GM12864 (cell line): ENCODE results near the gene SLC24A4.

Experiments
- DNase-seq: peaks from one replicate; pipeline ENCODE4 v3.0.0-alpha.2; 2011; ENCODE audit warnings: low read depth
- H3K4me3 ChIP-seq: 2 replicates; pipeline ENCODE4 v1.5.1; 2011; ENCODE audit warnings: mild to moderate bottlenecking, low read depth, low read length, control low read depth
- TF ChIP-seq, protein P1 (sequence below): IDR thresholded peaks from 2 replicates; pipeline ENCODE4 v1.5.1; 2011; ENCODE audit warnings: low read depth, mild to moderate bottlenecking, moderate library complexity, low read length, control low read depth, inconsistent platforms; ENCODE audit errors: missing control alignments

SLC24A4 gene

DNA sequence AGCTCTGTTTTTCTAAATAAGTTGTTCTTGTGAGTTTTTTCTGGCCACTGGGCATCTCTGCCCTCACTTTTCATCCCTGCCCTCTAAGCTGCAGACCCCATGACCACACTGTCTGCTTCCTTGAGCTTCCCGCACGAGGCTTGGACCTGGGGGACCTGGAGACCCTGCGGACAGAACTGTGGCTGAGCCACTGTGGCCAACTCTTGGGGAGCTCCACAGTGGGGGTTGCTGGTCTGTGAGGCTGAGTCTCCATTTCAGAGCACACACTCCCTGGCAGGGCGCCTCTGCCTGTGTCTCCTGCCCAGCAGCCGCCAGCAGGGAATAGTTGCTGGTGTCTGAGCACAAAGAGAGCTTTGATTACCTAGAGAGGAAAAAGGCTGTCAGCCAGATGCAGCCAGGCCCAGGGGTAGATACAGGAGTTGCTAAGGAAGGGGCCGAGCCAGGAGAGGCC, 177.6 kb downstream of the SLC24A4 start:
- no peak overlapping the region for H3K4me3 ChIP-seq
- no peak for DNase-seq
- TF ChIP-seq, protein P1, sequence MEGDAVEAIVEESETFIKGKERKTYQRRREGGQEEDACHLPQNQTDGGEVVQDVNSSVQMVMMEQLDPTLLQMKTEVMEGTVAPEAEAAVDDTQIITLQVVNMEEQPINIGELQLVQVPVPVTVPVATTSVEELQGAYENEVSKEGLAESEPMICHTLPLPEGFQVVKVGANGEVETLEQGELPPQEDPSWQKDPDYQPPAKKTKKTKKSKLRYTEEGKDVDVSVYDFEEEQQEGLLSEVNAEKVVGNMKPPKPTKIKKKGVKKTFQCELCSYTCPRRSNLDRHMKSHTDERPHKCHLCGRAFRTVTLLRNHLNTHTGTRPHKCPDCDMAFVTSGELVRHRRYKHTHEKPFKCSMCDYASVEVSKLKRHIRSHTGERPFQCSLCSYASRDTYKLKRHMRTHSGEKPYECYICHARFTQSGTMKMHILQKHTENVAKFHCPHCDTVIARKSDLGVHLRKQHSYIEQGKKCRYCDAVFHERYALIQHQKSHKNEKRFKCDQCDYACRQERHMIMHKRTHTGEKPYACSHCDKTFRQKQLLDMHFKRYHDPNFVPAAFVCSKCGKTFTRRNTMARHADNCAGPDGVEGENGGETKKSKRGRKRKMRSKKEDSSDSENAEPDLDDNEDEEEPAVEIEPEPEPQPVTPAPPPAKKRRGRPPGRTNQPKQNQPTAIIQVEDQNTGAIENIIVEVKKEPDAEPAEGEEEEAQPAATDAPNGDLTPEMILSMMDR = no peak

DNA sequence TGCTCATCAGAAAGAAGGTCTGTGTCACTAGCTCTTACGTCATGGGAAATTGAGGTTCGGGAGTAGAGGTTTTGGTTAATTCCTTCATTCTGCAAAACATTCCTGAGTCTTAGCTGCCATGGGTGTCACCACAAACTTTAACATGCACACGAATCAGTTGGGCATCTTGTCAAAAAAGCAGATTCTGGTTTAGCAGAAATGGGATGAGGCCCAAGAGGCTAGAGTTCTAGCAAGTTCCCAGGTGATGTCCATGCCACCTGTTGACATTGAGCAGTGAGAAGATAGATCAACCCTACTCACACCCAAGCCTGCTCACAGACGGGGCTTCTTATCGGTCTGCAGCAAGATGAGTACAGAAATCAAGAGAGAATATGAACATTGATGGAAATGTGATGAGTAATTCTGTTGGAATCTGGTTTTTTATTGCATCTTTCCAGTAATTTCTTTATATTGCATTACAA, 179.0 kb downstream of the SLC24A4 start:
- TF ChIP-seq, protein P1 = no peak
- H3K4me3 ChIP-seq = no peak overlapping the region
- DNase-seq = no peak

DNA sequence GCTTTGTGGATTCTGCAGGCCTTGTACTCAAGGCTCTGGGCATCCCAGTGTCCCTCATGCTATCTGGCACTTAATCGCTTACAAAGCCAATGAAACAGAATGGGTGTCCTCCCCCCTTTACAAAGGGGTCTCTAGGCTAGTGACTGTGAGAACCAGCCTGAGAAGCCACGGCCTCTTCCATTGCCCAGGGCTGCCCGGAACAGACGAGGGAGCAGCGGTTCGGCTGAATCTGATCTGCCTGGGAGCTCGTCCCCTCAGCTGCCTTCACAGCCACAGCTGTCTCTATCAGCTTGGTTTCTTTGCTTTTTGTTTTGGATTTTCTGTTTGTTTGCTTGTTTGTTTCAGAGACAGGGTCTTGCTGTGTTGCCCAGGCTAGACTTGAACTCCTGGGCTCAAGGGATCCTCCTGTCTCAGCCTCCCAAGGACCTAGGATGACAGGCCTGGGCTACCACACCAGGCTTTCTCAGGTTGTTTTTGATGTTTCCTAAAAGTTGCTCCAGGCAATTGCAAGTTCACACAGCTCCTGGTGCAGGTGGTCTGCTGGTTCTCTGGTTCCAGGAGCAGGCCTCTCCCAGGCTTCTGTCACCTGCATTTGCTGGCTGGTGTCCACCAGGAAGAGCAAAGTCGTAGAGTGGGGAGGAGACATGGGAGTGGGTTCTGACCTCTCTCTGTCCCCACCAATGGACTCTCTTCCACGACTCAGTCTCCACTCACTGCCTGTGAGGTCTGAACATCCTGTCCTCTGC, 179.7 kb downstream of the SLC24A4 start:
- TF ChIP-seq, protein P1 = no peak
- no peak for DNase-seq

DNA sequence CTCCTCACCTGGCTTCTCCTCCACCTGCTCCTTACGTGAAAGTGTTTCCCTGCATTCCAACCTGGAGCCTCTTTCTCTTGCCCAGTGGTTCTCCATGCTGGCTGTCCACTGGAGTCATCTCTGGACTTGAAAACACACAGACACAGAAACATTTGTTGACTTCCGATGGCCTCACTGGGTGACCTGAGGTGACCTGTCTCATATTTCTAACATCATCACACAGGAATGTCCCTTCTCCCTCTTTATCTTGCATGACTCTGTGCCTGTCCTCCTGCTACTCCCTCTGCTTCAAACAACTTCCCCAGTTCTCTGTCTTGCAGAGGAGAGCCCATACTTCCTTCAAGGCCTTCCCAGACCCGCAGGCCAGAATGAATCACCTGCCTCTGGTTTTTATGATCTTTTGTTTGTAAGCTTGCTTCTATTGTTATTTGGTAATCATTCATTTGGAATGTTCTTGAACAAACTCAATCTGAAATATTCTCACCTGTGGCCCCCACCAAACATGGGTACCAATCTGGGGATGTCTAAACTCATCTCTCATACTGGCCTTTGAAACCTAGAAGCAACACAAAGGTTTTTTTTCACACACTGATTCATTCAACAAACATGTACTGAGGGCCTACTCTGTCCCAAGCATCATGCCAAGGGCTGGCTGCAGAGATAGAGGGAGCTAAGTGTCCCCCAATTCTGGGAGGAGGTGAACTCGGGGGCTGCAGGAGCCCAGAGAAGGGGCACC, 181.0 kb downstream of the SLC24A4 start:
- TF ChIP-seq, protein P1 = no peak
- DNase-seq = no peak
- H3K4me3 ChIP-seq = no peak overlapping the region

More for the DNA sequence above, 179.7 kb downstream of the SLC24A4 start:
- H3K4me3 ChIP-seq = no peak overlapping the region

DNA sequence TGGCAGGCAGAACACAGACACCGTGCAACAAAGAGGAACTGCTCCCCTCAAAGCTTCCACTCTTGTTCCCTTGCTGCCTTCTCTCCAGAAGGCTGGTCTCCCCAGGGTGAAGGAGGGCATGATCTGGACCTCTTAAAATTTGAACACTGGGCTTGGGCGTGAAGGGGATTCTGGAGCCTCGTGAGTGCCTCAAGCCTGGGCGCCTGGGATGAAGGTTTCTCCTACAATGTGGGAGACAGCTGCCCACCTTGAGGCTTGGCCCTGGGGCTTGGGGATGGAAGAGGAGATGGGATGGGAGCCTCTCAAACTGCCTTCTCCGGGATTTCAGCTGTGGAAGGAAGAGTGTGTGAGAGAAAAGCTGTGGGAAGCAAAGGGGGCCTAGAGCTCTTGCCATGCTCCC, 182.9 kb downstream of the SLC24A4 start:
- H3K4me3 ChIP-seq = no peak overlapping the region
- DNase-seq = no peak
- TF ChIP-seq, protein P1 = no peak

DNA sequence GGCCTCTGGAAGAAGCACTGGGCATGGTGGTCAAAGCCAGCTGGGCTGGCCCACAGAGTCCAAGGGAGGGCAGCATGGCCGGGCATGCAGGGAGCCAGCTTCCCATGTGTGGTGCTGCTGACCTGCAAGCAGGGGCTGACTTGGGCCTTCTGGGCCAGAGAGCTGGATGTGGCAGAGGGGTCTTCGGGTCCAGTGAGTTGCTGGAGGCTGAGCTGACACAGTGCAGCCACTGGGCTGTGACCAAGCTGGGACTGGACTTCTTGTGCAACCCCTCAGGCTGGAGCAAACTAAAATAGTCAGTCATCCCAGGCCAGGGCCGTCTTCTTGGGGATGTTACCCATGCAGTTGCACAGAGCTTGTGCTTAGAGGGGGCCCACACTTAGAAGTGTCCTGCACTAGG, 183.3 kb downstream of the SLC24A4 start:
- no peak overlapping the region for H3K4me3 ChIP-seq
- TF ChIP-seq, protein P1 = no peak
- no peak for DNase-seq
